ENCODE data around the gene NTRK2.

NTRK2 gene

DNA sequence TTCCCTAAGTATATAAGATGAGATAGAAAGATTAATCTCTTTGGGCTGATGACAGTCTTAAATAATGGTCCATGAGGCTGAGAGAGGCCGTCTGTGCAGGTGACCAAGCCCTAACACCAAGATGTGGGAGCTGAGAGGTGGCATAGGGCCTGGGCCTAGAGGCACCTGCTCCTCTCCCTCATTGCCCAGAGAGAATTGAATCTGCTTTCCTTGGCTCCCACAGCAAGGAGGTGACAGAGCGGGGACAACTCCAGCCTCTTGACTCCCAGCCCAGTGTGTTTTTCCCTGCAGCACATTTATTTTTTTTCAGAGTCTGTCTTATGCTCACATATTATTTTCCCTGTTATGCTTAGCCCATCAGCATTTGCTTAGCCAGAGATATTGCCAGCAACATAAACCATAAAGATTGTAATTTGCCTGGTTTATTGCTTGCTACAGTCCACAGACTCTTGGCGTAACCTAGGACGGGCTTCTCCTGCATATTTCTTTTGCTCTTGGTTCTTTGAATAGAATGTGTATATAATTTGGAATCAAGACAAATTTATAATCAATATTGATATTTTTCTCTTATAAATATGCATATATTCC lies 105.6 kb downstream of the NTRK2 start:
- peaks cover 5% of the 10 kb centered on the region for H3K9me3 Mint-ChIP-seq
- H3K36me3 Mint-ChIP-seq = no peaks in the 10 kb centered on the region
- H3K4me1 Mint-ChIP-seq = no peaks in the 10 kb centered on the region
- peaks cover 1% of the 10 kb centered on the region for H3K27me3 Mint-ChIP-seq
- H3K4me3 Mint-ChIP-seq = no peak overlapping the region
- no peak overlapping the region for H3K27ac Mint-ChIP-seq

DNA sequence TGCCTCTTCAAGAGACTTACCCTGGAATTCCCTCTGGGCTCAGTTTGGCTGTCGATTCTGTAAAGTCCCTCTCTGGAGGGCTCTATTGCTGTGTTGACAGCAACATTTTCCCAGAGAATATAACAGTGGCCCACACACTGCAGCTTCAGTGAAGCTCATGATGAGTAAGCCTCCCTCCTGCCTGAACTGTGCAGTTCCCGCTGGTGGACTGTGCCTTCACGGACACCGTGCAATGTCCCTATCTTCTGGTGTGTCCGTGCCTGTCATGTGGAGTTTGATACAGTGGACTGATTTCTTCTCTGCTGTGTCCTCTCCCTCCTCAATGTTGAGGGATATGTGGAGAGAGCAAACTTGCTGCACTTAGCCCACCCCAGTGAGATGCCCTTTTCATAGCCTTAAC lies 109.0 kb downstream of the NTRK2 start:
- H3K4me1 Mint-ChIP-seq = no peaks in the 10 kb centered on the region
- peaks cover 1% of the 10 kb centered on the region for H3K27me3 Mint-ChIP-seq
- no peaks in the 10 kb centered on the region for H3K36me3 Mint-ChIP-seq
- H3K9me3 Mint-ChIP-seq = peaks cover 5% of the 10 kb centered on the region
- H3K4me3 Mint-ChIP-seq = no peak overlapping the region
- H3K27ac Mint-ChIP-seq = no peak overlapping the region

GRCh38 chr9:84779883-84780282 lies 110.4 kb downstream of the NTRK2 start:
- no peaks in the 10 kb centered on the region for H3K4me1 Mint-ChIP-seq
- H3K4me3 Mint-ChIP-seq = no peak overlapping the region
- no peaks in the 10 kb centered on the region for H3K9me3 Mint-ChIP-seq
- H3K27ac Mint-ChIP-seq = no peak overlapping the region
- H3K36me3 Mint-ChIP-seq = peaks cover 1% of the 10 kb centered on the region
- peaks cover 1% of the 10 kb centered on the region for H3K27me3 Mint-ChIP-seq

- Mint-ChIP-seq H3K9me3 (no peaks in the 10 kb centered on the region), H3K4me3 (no peak overlapping the region), H3K27me3 (peaks cover 1% of the 10 kb centered on the region), H3K36me3 (peaks cover 1% of the 10 kb centered on the region), H3K27ac (no peak overlapping the region), H3K4me1 (no peaks in the 10 kb centered on the region)
These were observed 110.9 kb downstream of the NTRK2 start for GRCh38 chr9:84780385-84780784.

DNA sequence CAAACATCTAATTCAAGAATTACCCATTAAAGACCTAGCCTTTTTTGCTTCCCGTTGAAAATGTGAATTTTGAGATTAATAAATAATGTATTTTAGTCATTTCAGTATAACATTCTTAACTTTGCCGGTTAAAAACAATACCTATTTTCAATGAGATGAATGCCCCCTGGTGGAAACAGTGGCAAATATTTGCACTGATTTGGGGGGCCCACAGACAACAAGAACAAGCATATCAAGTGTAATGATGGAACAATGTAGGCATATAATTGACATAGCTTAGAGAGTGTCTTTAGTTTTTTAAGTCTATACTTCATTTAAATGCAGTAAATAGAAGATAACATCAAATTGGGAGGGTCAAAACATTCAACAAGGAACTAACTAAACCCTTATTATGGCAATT lies 111.9 kb downstream of the NTRK2 start:
- H3K4me3 Mint-ChIP-seq = no peak overlapping the region

DNA sequence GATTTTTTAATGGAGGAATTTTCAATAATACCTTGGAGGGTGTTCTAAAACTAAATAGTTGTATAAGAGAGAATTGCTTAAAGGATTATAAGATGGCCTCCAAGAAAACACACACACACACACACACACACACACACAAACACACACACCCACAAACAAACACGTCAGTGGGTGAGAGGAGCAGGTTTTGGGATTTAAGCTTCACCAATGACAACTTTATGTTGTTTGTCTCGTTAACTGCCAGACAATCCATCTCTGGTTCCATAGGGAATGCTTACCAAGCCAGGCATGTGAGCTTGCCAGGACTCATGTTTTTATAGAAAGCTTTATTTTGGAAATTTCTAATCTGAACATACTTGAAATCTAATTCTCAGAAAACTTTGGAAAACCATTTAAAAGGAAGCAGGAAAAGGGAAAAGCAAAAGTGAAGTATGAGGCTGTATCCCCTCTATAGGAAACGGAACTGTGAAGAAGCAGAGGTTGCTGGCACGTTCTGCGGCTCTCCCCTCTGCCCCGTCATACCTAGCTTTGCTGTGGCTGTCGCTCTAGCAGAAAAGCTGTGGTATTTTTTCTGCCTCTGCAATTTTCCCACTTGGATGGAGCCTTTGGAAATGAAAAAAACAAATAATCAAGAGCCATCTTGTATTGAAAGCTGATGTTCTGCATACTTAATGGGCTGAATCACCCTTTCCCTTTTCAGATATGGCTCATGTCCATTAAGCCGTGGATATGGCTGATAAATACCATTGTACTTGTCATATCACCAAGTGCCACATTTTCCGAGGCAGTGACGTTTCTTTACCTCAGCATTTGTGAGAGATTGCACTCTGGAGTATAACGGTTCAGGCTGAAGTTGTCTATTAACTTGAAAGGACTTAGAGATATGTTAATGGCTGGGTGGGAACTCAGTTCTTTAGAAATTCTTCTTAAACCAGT lies 112.7 kb downstream of the NTRK2 start:
- H3K4me1 Mint-ChIP-seq = no peaks in the 10 kb centered on the region
- H3K4me3 Mint-ChIP-seq = no peak overlapping the region
- no peaks in the 10 kb centered on the region for H3K9me3 Mint-ChIP-seq
- H3K27ac Mint-ChIP-seq = no peak overlapping the region
- H3K27me3 Mint-ChIP-seq = peaks cover 1% of the 10 kb centered on the region
- H3K36me3 Mint-ChIP-seq = peaks cover 1% of the 10 kb centered on the region

More for the DNA sequence above, 111.9 kb downstream of the NTRK2 start:
- peaks cover 1% of the 10 kb centered on the region for H3K36me3 Mint-ChIP-seq
- H3K27ac Mint-ChIP-seq = no peak overlapping the region
- H3K4me1 Mint-ChIP-seq = no peaks in the 10 kb centered on the region
- H3K27me3 Mint-ChIP-seq = peaks cover 1% of the 10 kb centered on the region
- no peaks in the 10 kb centered on the region for H3K9me3 Mint-ChIP-seq

- H3K27me3 Mint-ChIP-seq = peaks cover 1% of the 10 kb centered on the region
- no peak overlapping the region for H3K4me3 Mint-ChIP-seq
These were observed 116.4 kb downstream of the NTRK2 start for GRCh38 chr9:84785792-84786547.

DNA sequence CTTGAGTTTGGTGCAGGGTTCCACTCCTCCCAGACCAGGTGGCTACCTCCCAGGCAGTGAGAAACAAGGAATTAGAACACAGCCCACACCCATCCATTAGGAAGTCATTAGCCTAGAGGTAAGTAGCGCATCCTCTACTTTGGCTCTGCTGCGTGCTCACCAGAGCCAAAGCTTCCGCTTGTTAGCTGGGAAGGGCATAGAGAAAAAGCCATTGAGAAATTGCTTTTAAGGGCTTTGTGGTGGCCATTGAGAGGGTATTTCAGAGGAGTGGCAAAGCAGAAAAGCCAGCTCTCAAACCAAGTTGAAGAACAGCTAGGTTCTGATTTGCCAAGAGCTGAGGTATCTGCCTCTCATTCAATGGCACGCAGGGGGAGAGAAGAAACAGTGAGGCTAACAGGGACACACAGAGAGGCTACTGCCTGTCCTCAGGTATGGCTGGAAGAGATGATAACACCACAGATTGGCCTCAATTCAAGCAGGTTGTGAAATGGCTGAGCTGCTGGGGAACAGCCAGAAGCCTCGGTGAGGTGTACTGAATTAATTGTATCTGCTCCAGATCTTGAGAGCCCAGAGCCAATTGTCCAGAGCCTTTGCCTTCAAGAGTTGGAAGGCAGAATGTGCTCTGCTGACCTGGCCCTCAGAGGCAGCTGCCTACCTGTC lies 119.4 kb downstream of the NTRK2 start:
- Mint-ChIP-seq H3K36me3 (peaks cover 1% of the 10 kb centered on the region), H3K9me3 (peaks cover 5% of the 10 kb centered on the region), H3K27ac (no peak overlapping the region), H3K27me3 (peaks cover 3% of the 10 kb centered on the region), H3K4me1 (no peaks in the 10 kb centered on the region), H3K4me3 (no peak overlapping the region)

More at GRCh38 chr9:84785792-84786547, 116.4 kb downstream of the NTRK2 start:
- H3K9me3 Mint-ChIP-seq = peaks cover 5% of the 10 kb centered on the region
- H3K27ac Mint-ChIP-seq = no peak overlapping the region
- H3K36me3 Mint-ChIP-seq = peaks cover 1% of the 10 kb centered on the region
- H3K4me1 Mint-ChIP-seq = no peaks in the 10 kb centered on the region

- Mint-ChIP-seq H3K36me3 (no peaks in the 10 kb centered on the region), H3K27ac (no peak overlapping the region), H3K4me1 (no peaks in the 10 kb centered on the region), H3K9me3 (peaks cover 5% of the 10 kb centered on the region), H3K4me3 (no peak overlapping the region), H3K27me3 (peaks cover 3% of the 10 kb centered on the region)
These were observed 119.9 kb downstream of the NTRK2 start for GRCh38 chr9:84789463-84789830.

- peaks cover 3% of the 10 kb centered on the region for H3K27me3 Mint-ChIP-seq
- H3K36me3 Mint-ChIP-seq = no peaks in the 10 kb centered on the region
- no peak overlapping the region for H3K4me3 Mint-ChIP-seq
- no peak overlapping the region for H3K27ac Mint-ChIP-seq
- peaks cover 5% of the 10 kb centered on the region for H3K9me3 Mint-ChIP-seq
- H3K4me1 Mint-ChIP-seq = no peaks in the 10 kb centered on the region
These were observed 122.1 kb downstream of the NTRK2 start for GRCh38 chr9:84791643-84792042.

GRCh38 chr9:84793251-84793650 lies 123.7 kb downstream of the NTRK2 start:
- no peaks in the 10 kb centered on the region for H3K4me1 Mint-ChIP-seq
- peaks cover 3% of the 10 kb centered on the region for H3K27me3 Mint-ChIP-seq
- H3K9me3 Mint-ChIP-seq = peaks cover 5% of the 10 kb centered on the region
- no peaks in the 10 kb centered on the region for H3K36me3 Mint-ChIP-seq
- H3K4me3 Mint-ChIP-seq = no peak overlapping the region
- no peak overlapping the region for H3K27ac Mint-ChIP-seq

- Mint-ChIP-seq H3K9me3 (peaks cover 5% of the 10 kb centered on the region), H3K4me3 (no peak overlapping the region), H3K36me3 (no peaks in the 10 kb centered on the region), H3K27me3 (peaks cover 3% of the 10 kb centered on the region), H3K4me1 (no peaks in the 10 kb centered on the region), H3K27ac (no peak overlapping the region)
These were observed 125.6 kb downstream of the NTRK2 start for GRCh38 chr9:84794981-84795637.

- Mint-ChIP-seq H3K27ac (no peak overlapping the region), H3K4me1 (no peaks in the 10 kb centered on the region), H3K9me3 (no peaks in the 10 kb centered on the region), H3K4me3 (no peak overlapping the region), H3K27me3 (peaks cover 2% of the 10 kb centered on the region), H3K36me3 (no peaks in the 10 kb centered on the region)
These were observed 126.9 kb downstream of the NTRK2 start for GRCh38 chr9:84796404-84796803.

GRCh38 chr9:84799251-84799650 lies 129.7 kb downstream of the NTRK2 start:
- Mint-ChIP-seq H3K9me3 (no peaks in the 10 kb centered on the region), H3K4me3 (no peak overlapping the region), H3K27ac (no peak overlapping the region), H3K4me1 (no peaks in the 10 kb centered on the region), H3K36me3 (no peaks in the 10 kb centered on the region), H3K27me3 (no peaks in the 10 kb centered on the region)

Measured in activated naive CD4-positive, alpha-beta T cell treated with anti-CD3 and anti-CD28 coated beads, Interleukin-2, amount 50 U/mL, for 24 hours (primary cell).